ENCODE results near the gene GCKR.

GCKR gene

GRCh38 chr2:27566628-27567027 is 70.0 kb downstream of the GCKR start:
- FAIRE-seq (no peak), DNase-seq (ENCODE audit: extremely low spot score, insufficient read length, low read depth) (no peak)

GRCh38 chr2:27569398-27569797 is 72.8 kb downstream of the GCKR start:
- no peak for FAIRE-seq
- DNase-seq (ENCODE audit: extremely low spot score, insufficient read length, low read depth), result no peak

GRCh38 chr2:27571197-27571596 is 74.6 kb downstream of the GCKR start:
- FAIRE-seq, result no peak
- DNase-seq (ENCODE audit: extremely low spot score, insufficient read length, low read depth), result no peak

GRCh38 chr2:27571681-27572080 is 75.0 kb downstream of the GCKR start:
- no peak for FAIRE-seq

GRCh38 chr2:27572439-27572838 is 75.8 kb downstream of the GCKR start:
- FAIRE-seq (no peak), DNase-seq (ENCODE audit: extremely low spot score, insufficient read length, low read depth) (no peak)

More at GRCh38 chr2:27571681-27572080, 75.0 kb downstream of the GCKR start:
- DNase-seq (ENCODE audit: extremely low spot score, insufficient read length, low read depth), result no peak

GRCh38 chr2:27572998-27573429 is 76.4 kb downstream of the GCKR start:
- DNase-seq (ENCODE audit: extremely low spot score, insufficient read length, low read depth), result no peak
- no peak for FAIRE-seq

Data from GM18507 (cell line).